A549 treated with Hydrocortisone at 1 μM for 4 hours (cell line): ENCODE measurements around the gene RGS3. TPM values are rescaled to one million over a fixed set of nuclear protein-coding genes. Genes with fewer than 3 reads are reported as not detected.

Experiments
- total RNA-seq: library from RNA; stranded (reverse); fragments of 200-300 nt; extraction: Qiagen RNA extraction; gene quantifications from 5 replicates; pipeline ENCODE4 v1.2.3, GENCODE V29; 2022

The RGS3 gene
- total RNA-seq: 16.4 to 19.5 TPM (median 17.1 TPM) in 5 replicates

DNA sequence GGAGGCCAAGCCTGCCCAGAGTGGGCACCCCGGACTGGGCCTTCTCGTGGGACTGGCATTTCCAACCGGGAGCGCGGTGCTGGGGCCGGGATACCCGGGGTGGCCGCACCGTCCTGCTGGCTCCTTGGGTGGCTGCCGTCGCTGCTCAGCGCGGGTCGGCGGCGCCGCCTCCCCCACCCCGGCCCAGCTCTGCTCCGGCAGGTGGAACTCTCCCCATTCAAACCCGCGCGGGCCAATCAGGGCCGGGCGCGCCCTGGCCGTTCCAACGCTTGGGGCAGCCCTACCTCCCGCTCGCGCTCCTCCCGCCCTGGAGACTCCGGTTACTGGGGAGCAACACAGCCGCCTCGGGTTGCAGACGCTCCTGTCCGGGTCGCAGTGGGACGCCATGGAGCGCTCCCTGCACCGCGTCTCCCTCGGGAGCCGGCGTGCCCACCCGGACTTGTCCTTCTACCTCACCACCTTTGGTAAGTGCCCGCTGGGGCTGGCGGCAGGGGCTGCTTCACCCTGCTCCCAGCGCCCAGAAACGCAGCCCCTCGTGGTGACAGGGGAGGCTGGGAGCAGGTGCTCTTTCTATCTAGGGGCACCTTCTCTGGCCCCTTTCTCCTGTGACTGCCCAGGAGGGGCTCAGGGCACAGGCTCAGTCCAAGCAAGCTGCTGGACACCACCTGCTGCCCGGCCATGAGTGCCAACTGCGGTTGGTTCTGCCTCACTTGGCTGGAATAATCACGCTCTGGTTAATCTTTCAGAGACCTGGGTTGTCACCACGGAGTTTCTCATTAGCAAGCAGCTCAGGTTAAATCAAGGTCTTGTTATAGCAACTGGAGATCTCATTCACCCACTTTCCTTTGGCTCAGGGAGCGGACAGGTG lies at the start of gene RGS3:
TSS of gene RGS3 (plus strand) at position 310 of the 868 bp plus-strand sequence. CDS start at position 386, 76 bp downstream.

Other genes starting within 250 kb of the RGS3 start
- 16.4 to 17.7 TPM (median 16.5 TPM) in 5 replicates for gene FKBP15, start 242.4 kb upstream of the RGS3 start, total RNA-seq
- 17.3 to 23.9 TPM (median 19.4 TPM) in 5 replicates for gene SLC31A1, start 242.2 kb upstream of the RGS3 start, total RNA-seq
- gene CDC26, start 188.2 kb upstream of the RGS3 start, total RNA-seq: 42.4 to 59.7 TPM (median 46.0 TPM) in 5 replicates
- 52.5 to 69.6 TPM (median 55.1 TPM) in 5 replicates for gene PRPF4, start 188.1 kb upstream of the RGS3 start, total RNA-seq
- not detected in 5 replicates for gene RNF183, start 160.4 kb upstream of the RGS3 start, total RNA-seq
- gene WDR31, start 123.5 kb upstream of the RGS3 start, total RNA-seq: 0.90 to 1.5 TPM (median 1.1 TPM) in 5 replicates
- gene BSPRY, start 114.2 kb upstream of the RGS3 start, total RNA-seq: 0.06 to 0.12 TPM in 2 of 5 replicates, not detected in the others
- 17.7 to 25.5 TPM (median 23.0 TPM) in 5 replicates for gene HDHD3, start 86.7 kb upstream of the RGS3 start, total RNA-seq
- gene ALAD, start 62.4 kb upstream of the RGS3 start, total RNA-seq: 12.8 to 17.9 TPM (median 14.5 TPM) in 5 replicates
- gene POLE3, start 53.1 kb upstream of the RGS3 start, total RNA-seq: 103 to 118 TPM (median 110 TPM) in 5 replicates
- gene C9orf43, start 53.0 kb upstream of the RGS3 start, total RNA-seq: 0.38 to 0.71 TPM (median 0.56 TPM) in 5 replicates